Type B pancreatic cell (in vitro differentiated cells): Measurements from ENCODE around the gene NUB1. TPM values are rescaled to one million over a fixed set of nuclear protein-coding genes. Genes with fewer than 3 reads are reported as not detected.

Experiments used
- DNase-seq: peaks from one replicate; pipeline ENCODE4 v3.0.0; 2021; ENCODE audit warnings: mixed read lengths; ENCODE audit not compliant: unreplicated experiment; ENCODE audit errors: extremely low spot score
- H3K27ac Mint-ChIP-seq: 2 replicates; pipeline ENCODE4 v1.8.0; 2021; ENCODE audit warnings: mild to moderate bottlenecking, mixed read lengths
- H3K27me3 Mint-ChIP-seq: 2 replicates; pipeline ENCODE4 v1.8.0; 2021; ENCODE audit warnings: mixed read lengths
- H3K36me3 Mint-ChIP-seq: 2 replicates; pipeline ENCODE4 v1.8.0; 2021; ENCODE audit warnings: mixed read lengths
- H3K4me1 Mint-ChIP-seq: one replicate; pipeline ENCODE4 v1.8.0; 2021; ENCODE audit warnings: mixed read lengths; ENCODE audit not compliant: unreplicated experiment
- H3K4me3 Mint-ChIP-seq: 2 replicates; pipeline ENCODE4 v1.8.0; 2021; ENCODE audit warnings: mild to moderate bottlenecking, mixed read lengths
- H3K9me3 Mint-ChIP-seq: 2 replicates; pipeline ENCODE4 v1.8.0; 2021; ENCODE audit warnings: mixed read lengths
- CTCF ChIP-seq: fragments of 200-600 bp; sonication (generic); conservative IDR thresholded peaks from 2 replicates; pipeline ENCODE4 v1.5.0; 2021; ENCODE audit warnings: antibody characterized with exemption, mild to moderate bottlenecking
- total RNA-seq: library from RNA; stranded (reverse); gene quantifications from 2 replicates; pipeline ENCODE4 v1.2.1, GENCODE V29; 2021; ENCODE audit warnings: low replicate concordance

NUB1 gene
- total RNA-seq, 1 donor from 2014 or later: 54.3 TPM

DNA sequence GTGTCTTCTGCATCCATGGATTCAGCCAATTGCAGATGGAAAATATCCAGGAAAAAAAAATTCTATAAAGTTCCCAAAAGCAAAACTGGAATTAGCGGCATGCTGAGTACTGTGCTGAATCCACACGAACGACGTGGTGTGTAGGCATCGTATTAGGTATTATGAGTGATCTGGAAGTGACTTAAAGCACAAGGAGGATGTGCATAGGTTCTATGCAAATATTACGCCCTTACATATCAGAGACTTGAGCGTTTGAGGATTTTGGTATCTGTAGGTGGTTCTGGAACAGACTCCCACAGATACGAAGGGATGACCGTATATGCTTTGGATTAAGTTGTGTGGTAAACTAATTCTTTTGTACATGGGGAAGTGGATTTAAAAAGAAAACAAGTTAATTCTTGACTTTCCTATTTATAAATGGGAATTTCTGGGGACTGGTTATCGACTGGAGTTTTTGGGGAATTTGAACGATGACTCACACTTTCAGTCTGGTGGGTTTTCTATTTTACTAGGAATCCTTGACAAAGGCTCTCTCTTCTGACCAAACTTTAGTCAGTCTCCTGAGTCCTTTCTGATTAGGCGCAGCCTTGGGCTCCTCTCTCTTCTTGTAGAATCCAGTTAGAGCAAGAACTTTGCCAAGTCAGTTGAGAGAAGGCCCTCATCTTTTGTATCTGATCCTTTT, 5.4 kb upstream of the NUB1 start:
- DNase-seq: no peak
- Mint-ChIP-seq H3K36me3 (no peaks in the 10 kb centered on the region), H3K4me1 (no peaks in the 10 kb centered on the region), H3K27ac (no peak overlapping the region), H3K27me3 (peaks cover 4% of the 10 kb centered on the region), H3K4me3 (no peak overlapping the region), H3K9me3 (no peaks in the 10 kb centered on the region)
- TF ChIP-seq CTCF: no peak

- Mint-ChIP-seq H3K27ac (no peak overlapping the region), H3K4me3 (no peak overlapping the region), H3K27me3 (peaks cover 4% of the 10 kb centered on the region), H3K9me3 (no peaks in the 10 kb centered on the region), H3K36me3 (no peaks in the 10 kb centered on the region), H3K4me1 (peaks cover 3% of the 10 kb centered on the region)
- no peak for DNase-seq
- TF ChIP-seq CTCF: no peak
Measured at GRCh38 chr7:151337346-151337745, 4.3 kb upstream of the NUB1 start.

DNA sequence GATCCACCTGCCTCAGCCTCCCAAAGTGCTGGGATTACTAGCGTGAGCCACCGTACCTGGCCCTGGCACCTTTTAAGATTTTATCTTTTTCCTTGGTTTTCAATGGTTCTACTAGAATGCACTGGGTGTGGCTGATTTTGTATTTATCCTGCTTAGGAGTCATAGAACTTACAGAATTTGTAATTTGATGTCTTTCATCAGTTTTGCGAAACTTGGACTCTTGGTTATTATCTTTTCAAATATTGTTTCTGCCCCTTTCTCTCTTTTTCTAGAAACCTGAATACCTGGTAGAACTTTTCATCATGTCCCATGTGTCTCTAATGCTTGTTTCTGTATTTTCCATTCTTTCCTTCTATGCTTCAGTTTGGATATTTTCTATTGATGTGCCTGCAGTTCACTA, 2.8 kb upstream of the NUB1 start:
- peaks cover 11% of the 10 kb centered on the region for H3K4me1 Mint-ChIP-seq

DNA sequence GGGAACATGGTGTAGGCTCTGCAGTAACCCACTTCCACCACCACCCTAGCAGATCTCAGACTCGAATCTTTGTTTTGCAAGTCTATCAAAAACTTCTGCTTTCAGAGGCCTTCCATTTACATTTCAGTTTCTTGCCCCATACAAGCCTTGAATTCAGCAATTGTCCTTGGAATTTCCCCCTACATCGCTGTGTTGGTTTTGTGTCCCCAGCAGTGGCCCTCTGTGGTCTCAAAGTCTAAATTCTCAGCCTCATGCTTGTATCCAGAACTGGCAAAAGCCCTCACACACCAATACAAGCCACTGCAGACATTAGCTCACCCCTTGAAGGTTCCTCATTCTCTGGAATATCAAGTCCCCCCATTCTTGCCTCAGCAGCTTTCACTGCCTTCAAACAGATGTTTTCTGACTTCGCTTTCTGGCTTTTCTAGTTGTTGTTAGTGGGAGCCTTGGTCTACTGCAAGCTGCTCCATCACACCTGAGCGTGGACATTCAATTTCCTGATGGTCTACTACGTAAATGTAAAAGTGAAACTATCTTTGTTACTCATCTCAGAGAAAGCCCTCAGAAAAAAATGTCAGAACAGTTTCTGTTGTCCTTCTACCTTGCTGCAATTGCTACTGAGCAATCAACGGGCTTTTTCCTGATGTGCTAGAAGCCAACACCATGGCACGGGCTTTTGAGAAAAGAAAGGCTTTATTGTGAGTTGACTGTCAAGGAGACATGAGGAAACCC, 1.8 kb upstream of the NUB1 start:
- Mint-ChIP-seq H3K4me3 (peak overlapping the region; percentile 9), H3K4me1 (peaks cover 11% of the 10 kb centered on the region), H3K27me3 (peaks cover 3% of the 10 kb centered on the region), H3K36me3 (no peaks in the 10 kb centered on the region), H3K9me3 (no peaks in the 10 kb centered on the region), H3K27ac (no peak overlapping the region)
- TF ChIP-seq CTCF: no peak
- no peak for DNase-seq

More for the DNA sequence above, 2.8 kb upstream of the NUB1 start:
- Mint-ChIP-seq H3K4me3 (no peak overlapping the region), H3K27ac (no peak overlapping the region), H3K27me3 (peaks cover 4% of the 10 kb centered on the region), H3K36me3 (no peaks in the 10 kb centered on the region), H3K9me3 (no peaks in the 10 kb centered on the region)
- no peak for DNase-seq
- TF ChIP-seq CTCF: no peak

- Mint-ChIP-seq H3K4me3 (peak overlapping the region; percentile 90), H3K9me3 (no peaks in the 10 kb centered on the region), H3K27me3 (no peaks in the 10 kb centered on the region), H3K4me1 (peaks cover 11% of the 10 kb centered on the region), H3K27ac (peak overlapping the region; percentile 77), H3K36me3 (peaks cover 4% of the 10 kb centered on the region)
- peak; percentile 49 for TF ChIP-seq CTCF
- DNase-seq: no peak
Measured at GRCh38 chr7:151340794-151341356, 737 bp upstream of the NUB1 start.
